IMR-90 (cell line): ENCODE measurements around the gene TNFRSF4. TPM values are rescaled to one million over a fixed set of nuclear protein-coding genes. Genes with fewer than 3 reads are reported as not detected.

Experiments
- ATAC-seq: fragments of 200-7000 bp; cut with Tn5 transposase; 2 replicates; pipeline ENCODE4 v1.9.1; 2020; ENCODE audit warnings: low read depth, mild to moderate bottlenecking, moderate library complexity
- BruUV-seq: library from RNA; stranded (reverse); fragments of 400-500 nt; replicated peaks from 2 replicates; lab custom pipeline; 2021; lab: Mats Ljungman, UMichigan
- CTCF ChIA-PET: fragments of 300-600 bp; formaldehyde crosslinking; extraction: SDS; loops from one replicate; lab custom pipeline; 2021; ENCODE audit warnings: antibody characterized with exemption; lab: Yijun Ruan, JAX
- POLR2A ChIA-PET: fragments of 300-600 bp; sonication (Branson Sonifier 250); formaldehyde crosslinking; loops from one replicate; lab custom pipeline; 2022; ENCODE audit warnings: antibody characterized with exemption; ENCODE audit not compliant: unreplicated experiment; lab: Charles Lee
- DNase-seq: peaks from one replicate; pipeline ENCODE4 v3.0.0; 2013
- H2AFZ ChIP-seq: replicated peaks from 2 replicates; pipeline ENCODE3; 2013; ENCODE audit warnings: low read length, mild to moderate bottlenecking; ENCODE audit not compliant: poor library complexity
- H2AK5ac ChIP-seq: 2 replicates; pipeline ENCODE4 v1.6.1; 2013; ENCODE audit warnings: low read depth, low read length, inconsistent platforms
- H2AK9ac ChIP-seq: replicated peaks from 2 replicates; pipeline ENCODE3; 2013; ENCODE audit warnings: mild to moderate bottlenecking, low read depth, low read length, moderate library complexity; ENCODE audit not compliant: poor library complexity
- H2BK120ac ChIP-seq: 2 replicates; pipeline ENCODE4 v1.6.1; 2013; ENCODE audit warnings: low read depth, low read length, inconsistent platforms
- H2BK15ac ChIP-seq: 3 replicates; pipeline ENCODE4 v1.6.1; 2013; ENCODE audit warnings: low read depth, low read length, inconsistent platforms
- H2BK20ac ChIP-seq: 2 replicates; pipeline ENCODE4 v1.6.1; 2013; ENCODE audit warnings: low read depth, mild to moderate bottlenecking, inconsistent platforms, low read length, moderate library complexity
- H2BK5ac ChIP-seq: 2 replicates; pipeline ENCODE4 v1.6.1; 2013; ENCODE audit warnings: mild to moderate bottlenecking, low read depth, low read length, inconsistent platforms; ENCODE audit not compliant: poor library complexity, severe bottlenecking
- H3K14ac ChIP-seq: replicated peaks from 2 replicates; pipeline ENCODE4 v1.6.1; 2013; ENCODE audit warnings: low read depth, low read length, inconsistent platforms
- H3K18ac ChIP-seq: 2 replicates; pipeline ENCODE4 v1.6.1; 2013; ENCODE audit warnings: low read depth, low read length, control low read depth
- H3K23ac ChIP-seq: 2 replicates; pipeline ENCODE4 v1.6.1; 2013; ENCODE audit warnings: low read depth, low read length, inconsistent platforms
- H3K27ac ChIP-seq: 2 replicates; pipeline ENCODE4 v1.5.1; 2013; ENCODE audit warnings: mild to moderate bottlenecking, control low read depth, low read length; ENCODE audit not compliant: insufficient read depth
- H3K27me3 ChIP-seq: 2 replicates; pipeline ENCODE4 v1.6.1; 2013; ENCODE audit warnings: low read length; ENCODE audit not compliant: control insufficient read depth, insufficient read depth
- H3K36me3 ChIP-seq: 2 replicates; pipeline ENCODE4 v1.6.1; 2013; ENCODE audit warnings: low read length, mixed read lengths; ENCODE audit not compliant: control insufficient read depth, insufficient read depth
- H3K4ac ChIP-seq: 2 replicates; pipeline ENCODE4 v1.6.1; 2013; ENCODE audit warnings: low read depth, low read length, inconsistent platforms
- H3K4me1 ChIP-seq: 2 replicates; pipeline ENCODE4 v1.6.1; 2013; ENCODE audit warnings: low read length, mixed read lengths; ENCODE audit not compliant: control insufficient read depth, insufficient read depth
- H3K4me2 ChIP-seq: 2 replicates; pipeline ENCODE4 v1.6.1; 2013; ENCODE audit warnings: low read depth, mild to moderate bottlenecking, control low read depth, low read length, moderate library complexity
- H3K4me3 ChIP-seq: 2 replicates; pipeline ENCODE4 v1.5.1; 2013; ENCODE audit warnings: low read depth, mild to moderate bottlenecking, control low read depth, low read length, moderate library complexity; ENCODE audit not compliant: insufficient read depth
- H3K56ac ChIP-seq: 2 replicates; pipeline ENCODE4 v1.6.1; 2013; ENCODE audit warnings: low read length, inconsistent platforms; ENCODE audit not compliant: insufficient read depth; ENCODE audit errors: extremely low read depth
- H3K79me1 ChIP-seq, 2 experiments: 2 replicates each; pipeline ENCODE4 v1.6.1; 2013; ENCODE audit warnings: low read length in 2 of 2, inconsistent platforms in 1 of 2, low read depth in 1 of 2
- H3K9ac ChIP-seq: 2 replicates; pipeline ENCODE4 v1.6.1; 2013; ENCODE audit warnings: low read depth, low read length, control low read depth
- H3K9me1 ChIP-seq: 2 replicates; pipeline ENCODE4 v1.6.1; 2013; ENCODE audit warnings: low read length, inconsistent platforms; ENCODE audit not compliant: insufficient read depth
- H3K9me3 ChIP-seq: 2 replicates; pipeline ENCODE4 v1.6.1; 2013; ENCODE audit warnings: low read length; ENCODE audit not compliant: control insufficient read depth, insufficient read depth
- H4K20me1 ChIP-seq: 2 replicates; pipeline ENCODE4 v1.6.1; 2013; ENCODE audit warnings: low read length, inconsistent platforms; ENCODE audit not compliant: insufficient read depth
- H4K5ac ChIP-seq: 2 replicates; pipeline ENCODE4 v1.6.1; 2013; ENCODE audit warnings: mild to moderate bottlenecking, low read depth, low read length, control low read depth
- H4K8ac ChIP-seq, 2 experiments: 2 replicates each; pipeline ENCODE4 v1.6.1; 2013; ENCODE audit warnings: low read depth in 2 of 2, low read length in 2 of 2, control low read depth in 1 of 2, inconsistent platforms in 1 of 2
- H4K91ac ChIP-seq: 2 replicates; pipeline ENCODE4 v1.6.1; 2013; ENCODE audit warnings: low read depth, low read length, inconsistent platforms; ENCODE audit not compliant: insufficient read depth
- MAFK ChIP-seq: IDR thresholded peaks from 2 replicates; pipeline ENCODE4 v1.6.1; 2012; ENCODE audit warnings: low read depth, low read length, improper control_type of control experiment
- RAD21 ChIP-seq: IDR thresholded peaks from 2 replicates; pipeline ENCODE4 v1.6.1; 2012; ENCODE audit warnings: low read length, improper control_type of control experiment
- RCOR1 ChIP-seq: IDR thresholded peaks from 2 replicates; pipeline ENCODE4 v1.6.1; 2012; ENCODE audit warnings: mild to moderate bottlenecking, low read length, improper control_type of control experiment; ENCODE audit not compliant: insufficient replicate concordance
- WGBS, 2 experiments: methylation state at CpG; one replicate each; pipeline versions ENCODE4 v1.1.5 to v1.1.7; 2013; ENCODE audit warnings: missing lambda C conversion rate in 2 of 2; ENCODE audit not compliant: insufficient read length in 1 of 2; ENCODE audit errors: extremely low coverage in 2 of 2; 5-methylcytosine and 5-hydroxymethylcytosine counted together
- dilution Hi-C: fragments of 300-500 bp; cut with HindIII; formaldehyde crosslinking; loops from one replicate; pipeline ENCODE4 v1.14.3; 2018; ENCODE audit warnings: low sequenced_read_pairs; ENCODE audit not compliant: unreplicated experiment
- in situ Hi-C: fragments of 300-500 bp; cut with MboI; formaldehyde crosslinking; loops from 3 replicates; pipeline ENCODE4 v1.14.3; 2019; ENCODE audit warnings: low sequenced_read_pairs, inconsistent platforms, mixed read lengths
- intact Hi-C: fragments of 100-400 bp; cut with micrococcal nuclease; formaldehyde crosslinking; loops from 2 replicates; pipeline ENCODE4 v1.10.0; 2022
- polyA plus RNA-seq, 3 experiments: library from polyadenylated mRNA; depleted of rRNA; stranded (reverse); fragments of >200 nt; gene quantifications; 2 replicates each; pipeline ENCODE4 v1.2.3, GENCODE V29; 2012; ENCODE audit warnings: low replicate concordance in 1 of 3
- total RNA-seq: library from RNA; depleted of rRNA; stranded (reverse); fragments of >200 nt; gene quantifications from 2 replicates; pipeline ENCODE4 v1.2.3, GENCODE V29; 2012
- TF ChIP-seq, protein P1 (sequence below): fragments of 150-350 bp; IDR thresholded peaks from 2 replicates; pipeline ENCODE4 v1.6.1; 2017; ENCODE audit warnings: mild to moderate bottlenecking, antibody characterized with exemption, low read length, low read depth

The TNFRSF4 gene
- total and polyA plus RNA-seq, 2 of the 4 experiments (the other 2 are of a cell fraction), result 0.15 TPM; not detected in 1

DNA sequence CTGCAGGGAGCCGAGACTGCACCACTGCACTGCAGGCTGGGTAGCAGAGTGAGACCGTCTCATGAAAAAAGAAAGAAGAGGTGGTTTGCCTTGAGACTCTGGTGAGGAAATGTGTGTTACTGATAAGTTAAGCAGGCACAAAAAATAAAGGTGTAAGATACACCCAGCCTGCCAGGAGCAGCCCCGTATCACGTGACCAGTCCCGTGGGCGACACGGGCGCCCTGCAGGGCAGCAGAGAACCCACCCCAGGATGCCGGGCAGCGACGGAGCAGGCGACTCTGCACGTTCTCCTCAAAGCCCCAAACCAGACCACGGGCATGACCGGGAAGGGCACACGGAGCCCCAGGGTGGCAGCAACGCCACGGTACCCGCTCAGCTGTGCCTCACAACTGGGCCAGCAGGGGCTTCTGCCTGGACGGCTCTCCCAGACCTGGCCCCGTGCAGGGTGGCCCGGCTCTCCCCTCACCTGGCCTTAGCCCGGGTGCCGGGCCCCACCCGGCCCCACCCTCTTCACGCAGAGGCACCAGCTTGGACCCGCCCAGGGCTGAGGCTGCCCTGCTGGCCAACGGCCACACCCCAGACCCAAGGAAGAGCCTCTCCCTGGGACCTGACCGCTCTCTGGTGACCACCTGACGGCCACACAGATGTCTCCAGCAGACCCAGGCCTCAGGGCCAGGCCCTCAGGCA lies 8.1 kb upstream of the TNFRSF4 start:
- TF ChIP-seq MAFK (no peak), RCOR1 (no peak), RAD21 (no peak)
- TF ChIP-seq, protein P1, sequence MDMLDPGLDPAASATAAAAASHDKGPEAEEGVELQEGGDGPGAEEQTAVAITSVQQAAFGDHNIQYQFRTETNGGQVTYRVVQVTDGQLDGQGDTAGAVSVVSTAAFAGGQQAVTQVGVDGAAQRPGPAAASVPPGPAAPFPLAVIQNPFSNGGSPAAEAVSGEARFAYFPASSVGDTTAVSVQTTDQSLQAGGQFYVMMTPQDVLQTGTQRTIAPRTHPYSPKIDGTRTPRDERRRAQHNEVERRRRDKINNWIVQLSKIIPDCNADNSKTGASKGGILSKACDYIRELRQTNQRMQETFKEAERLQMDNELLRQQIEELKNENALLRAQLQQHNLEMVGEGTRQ, result no peak
- DNase-seq (no peak), ATAC-seq (no peak)
- Histone ChIP-seq H3K56ac (no peak overlapping the region), H3K9ac (no peak overlapping the region), H3K27me3 (no peaks in the 10 kb centered on the region), H3K23ac (no peak overlapping the region), H2BK120ac (no peak overlapping the region), H3K9me1 (peaks cover 9% of the 10 kb centered on the region), H3K36me3 (peaks cover 79% of the 10 kb centered on the region), H2AFZ (no peak overlapping the region), H4K5ac (no peak overlapping the region), H3K4me1 (no peaks in the 10 kb centered on the region), H4K91ac (no peak overlapping the region), H3K4ac (no peak overlapping the region), H2AK9ac (no peak overlapping the region), H4K8ac (no peak overlapping the region), H3K79me1 (peaks cover 11 to 44% of the 10 kb centered on the region in 2 experiments; a peak in 3 of 4 replicates), H3K4me2 (no peak overlapping the region), H3K4me3 (no peak overlapping the region), H3K14ac (no peak overlapping the region), H3K18ac (no peak overlapping the region), H4K20me1 (peaks cover 40% of the 10 kb centered on the region), H2BK15ac (no peak overlapping the region), H2AK5ac (no peak overlapping the region), H2BK20ac (no peak overlapping the region), H2BK5ac (no peak overlapping the region), H3K9me3 (no peaks in the 10 kb centered on the region), H3K27ac (no peak overlapping the region)
- intact Hi-C loops, result no loop called here
- WGBS, 2 experiments, result 92% methylated on average over 16 of the region's 30 CpGs; no CpG with 5 or more reads in 1 of the 2 experiments
- no TSS peak for BruUV-seq
- CTCF ChIA-PET, result no interaction called here
- dilution Hi-C loops, result no loop called here
- POLR2A ChIA-PET, result no interaction called here
- in situ Hi-C loops, result no loop called here
